Kidney (tissue), 14 donors: ENCODE results near the gene PKD2L1. TPM values are rescaled to one million over a fixed set of nuclear protein-coding genes. Genes with fewer than 3 reads are reported as not detected.

Source experiments
- DNase-seq, 5 donors: peaks; one replicate each; pipeline ENCODE4 v3.0.0-alpha.2; 2013 to 2020
- FAIRE-seq: peaks from 2 replicates; lab custom pipeline; 2012; peaks lifted over from hg19 to GRCh38; lab: Jason Lieb, UNC
- H3K27ac ChIP-seq, 2 donors: one replicate each; pipeline ENCODE4 v1.7.0; 2013; ENCODE audit warnings: low read depth in 2 of 2, low read length in 2 of 2, inconsistent platforms in 1 of 2
- H3K27me3 ChIP-seq: one replicate; pipeline ENCODE4 v1.7.1; 2013; ENCODE audit warnings: low read length, inconsistent platforms; ENCODE audit not compliant: control insufficient read depth, insufficient read depth
- H3K36me3 ChIP-seq, 3 donors: one replicate each; pipeline versions ENCODE4 v1.7.0 to v1.7.1; 2013; ENCODE audit warnings: low read length in 3 of 3, control low read depth in 1 of 3, inconsistent platforms in 1 of 3; ENCODE audit not compliant: insufficient read depth in 3 of 3, control insufficient read depth in 2 of 3
- H3K4me1 ChIP-seq, 3 donors: one replicate each; pipeline versions ENCODE4 v1.7.0 to v1.7.1; 2013; ENCODE audit warnings: low read length in 3 of 3, inconsistent platforms in 1 of 3, low read depth in 1 of 3; ENCODE audit not compliant: control insufficient read depth in 2 of 3, insufficient read depth in 2 of 3
- H3K4me3 ChIP-seq, 3 donors: one replicate each; pipeline versions ENCODE4 v1.7.0 to v1.8.1; 2013; ENCODE audit warnings: low read length in 3 of 3, control low read depth in 1 of 3, inconsistent platforms in 1 of 3
- H3K9ac ChIP-seq, 3 donors: one replicate each; pipeline versions ENCODE4 v1.7.0 to v1.7.1; 2013; ENCODE audit warnings: low read length in 3 of 3, control low read depth in 1 of 3, inconsistent platforms in 1 of 3
- H3K9me3 ChIP-seq, 3 donors: one replicate each; pipeline versions ENCODE4 v1.7.0 to v1.7.1; 2013; ENCODE audit warnings: low read length in 3 of 3, control low read depth in 1 of 3, inconsistent platforms in 1 of 3; ENCODE audit not compliant: control insufficient read depth in 2 of 3, insufficient read depth in 1 of 3
- intact Hi-C: fragments of 100-400 bp; cut with DNase I; formaldehyde crosslinking; loops from one replicate; pipeline ENCODE4 v1.11.1; 2022
- polyA plus RNA-seq: library from polyadenylated mRNA; stranded (reverse); fragments of 350-450 nt; fragmentation: Illumina TruSeq; extraction: RNeasy Lipid Tissue Mini Kit (QIAGEN cat#74804); gene quantifications from one replicate; pipeline ENCODE4 v1.2.3, GENCODE V29; 2014; ENCODE audit warnings: low read depth, low replicate concordance; ENCODE audit not compliant: insufficient read depth
- total RNA-seq: library from RNA; stranded (reverse); fragmentation: NEBNext Ultra II Directional; extraction: Animal tissue kit (Norgen Biotek cat#: 25700); gene quantifications from one replicate; pipeline ENCODE4 v1.2.1, GENCODE V29; 2021
- TF ChIP-seq, protein P1 (sequence below): IDR thresholded peaks from 3 replicates; pipeline ENCODE4 v1.5.1; 2012; ENCODE audit warnings: mild to moderate bottlenecking, moderate library complexity, borderline replicate concordance; ENCODE audit not compliant: insufficient read depth; ENCODE audit errors: extremely low read depth
- donor health status: control.
- donor health status: control.
- donor health status: control.
- donor health status: control.
- donor health status: control.
- donor health status: DM: yes; HTN: yes; CAD: no.
- donor health status: Normal renal cell carcinoma (clear cell type).

PKD2L1 gene
- total and polyA plus RNA-seq, 2 donors from 2014 or later = 0.17 TPM; not detected in 1

DNA sequence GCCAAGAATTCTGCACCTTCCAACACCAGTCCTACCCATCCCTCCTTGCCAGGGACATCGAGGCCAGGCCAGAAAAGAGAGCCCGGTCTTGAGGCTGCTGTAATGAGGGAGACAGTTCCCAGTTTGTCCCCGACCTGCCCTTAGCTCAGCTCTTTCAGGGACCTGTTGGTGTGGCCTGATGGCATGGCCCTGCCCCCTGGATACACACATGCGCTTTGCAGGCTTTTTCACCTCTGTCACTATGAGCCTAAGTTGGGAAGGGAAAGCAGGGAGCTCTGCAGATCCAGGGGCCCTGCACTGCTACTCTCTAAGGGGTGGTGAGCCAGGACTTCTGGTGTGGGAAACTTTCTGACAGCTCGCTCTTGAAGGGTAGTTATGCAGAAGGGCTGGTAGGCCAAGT lies 19.1 kb upstream of the PKD2L1 start:
- no peak overlapping the region for H3K9ac ChIP-seq
- H3K27ac ChIP-seq = no peak overlapping the region
- H3K4me1 ChIP-seq = peaks cover 0 to 2% (median 0%) of the 10 kb centered on the region in 3 donors
- no peak overlapping the region for H3K4me3 ChIP-seq
- TF ChIP-seq, protein P1, sequence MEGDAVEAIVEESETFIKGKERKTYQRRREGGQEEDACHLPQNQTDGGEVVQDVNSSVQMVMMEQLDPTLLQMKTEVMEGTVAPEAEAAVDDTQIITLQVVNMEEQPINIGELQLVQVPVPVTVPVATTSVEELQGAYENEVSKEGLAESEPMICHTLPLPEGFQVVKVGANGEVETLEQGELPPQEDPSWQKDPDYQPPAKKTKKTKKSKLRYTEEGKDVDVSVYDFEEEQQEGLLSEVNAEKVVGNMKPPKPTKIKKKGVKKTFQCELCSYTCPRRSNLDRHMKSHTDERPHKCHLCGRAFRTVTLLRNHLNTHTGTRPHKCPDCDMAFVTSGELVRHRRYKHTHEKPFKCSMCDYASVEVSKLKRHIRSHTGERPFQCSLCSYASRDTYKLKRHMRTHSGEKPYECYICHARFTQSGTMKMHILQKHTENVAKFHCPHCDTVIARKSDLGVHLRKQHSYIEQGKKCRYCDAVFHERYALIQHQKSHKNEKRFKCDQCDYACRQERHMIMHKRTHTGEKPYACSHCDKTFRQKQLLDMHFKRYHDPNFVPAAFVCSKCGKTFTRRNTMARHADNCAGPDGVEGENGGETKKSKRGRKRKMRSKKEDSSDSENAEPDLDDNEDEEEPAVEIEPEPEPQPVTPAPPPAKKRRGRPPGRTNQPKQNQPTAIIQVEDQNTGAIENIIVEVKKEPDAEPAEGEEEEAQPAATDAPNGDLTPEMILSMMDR = no peak
- DNase-seq (no peak), FAIRE-seq (no peak)
- H3K36me3 ChIP-seq = peaks cover 0 to 4% (median 2%) of the 10 kb centered on the region in 3 donors
- intact Hi-C loops = no loop called here
- H3K27me3 ChIP-seq = no peaks in the 10 kb centered on the region
- no peaks in the 10 kb centered on the region for H3K9me3 ChIP-seq

GRCh38 chr10:100348389-100348927 lies 18.4 kb upstream of the PKD2L1 start:
- peaks cover 0 to 2% (median 0%) of the 10 kb centered on the region in 3 donors for H3K4me1 ChIP-seq
- TF ChIP-seq, protein P1 = no peak
- no peaks in the 10 kb centered on the region for H3K27me3 ChIP-seq
- H3K9ac ChIP-seq = no peak overlapping the region
- FAIRE-seq (no peak), DNase-seq (no peak)
- H3K36me3 ChIP-seq = no peaks in the 10 kb centered on the region
- peak overlapping the region in 1 of 3 donors; percentile 67 for H3K4me3 ChIP-seq
- intact Hi-C loops = no loop called here
- no peak overlapping the region for H3K27ac ChIP-seq
- H3K9me3 ChIP-seq = no peaks in the 10 kb centered on the region

DNA sequence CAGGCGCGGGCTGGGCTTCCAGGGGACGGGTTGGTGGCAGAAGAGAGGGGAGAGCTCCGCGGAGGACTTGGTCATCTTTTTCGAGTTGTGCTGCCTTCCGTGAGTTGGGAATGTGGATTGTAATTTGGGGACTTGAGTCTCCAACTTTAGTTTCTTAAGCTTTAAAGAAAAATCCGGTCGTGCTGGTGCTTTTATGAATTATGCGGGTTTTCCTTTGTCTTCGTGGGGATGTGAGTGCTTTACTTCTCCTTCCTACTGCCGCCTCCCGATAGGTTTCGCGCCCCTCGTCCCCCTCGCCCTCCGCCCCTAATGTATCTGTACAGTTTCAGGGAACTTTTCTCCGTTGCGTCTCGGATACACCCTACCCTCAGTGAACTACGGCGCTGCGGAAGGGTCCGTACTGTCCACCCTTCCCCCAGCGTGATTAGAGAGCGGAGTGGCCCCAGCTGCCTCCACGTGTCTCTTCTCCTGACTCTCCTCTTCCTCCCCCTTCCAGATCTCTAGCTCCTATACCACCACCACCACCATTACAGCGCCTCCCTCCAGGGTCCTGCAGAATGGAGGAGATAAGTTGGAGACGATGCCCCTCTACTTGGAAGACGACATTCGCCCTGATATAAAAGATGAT lies 17.7 kb upstream of the PKD2L1 start:
- intact Hi-C loops = no loop called here
- H3K4me1 ChIP-seq = peaks cover 0 to 2% (median 0%) of the 10 kb centered on the region in 3 donors

More for the DNA sequence above, 17.7 kb upstream of the PKD2L1 start:
- TF ChIP-seq, protein P1 = no peak
- Histone ChIP-seq H3K4me3 (peak overlapping the region; percentile 55 to 67 (median 62)), H3K9me3 (no peaks in the 10 kb centered on the region), H3K9ac (peak overlapping the region; percentile 38 to 51 (median 41)), H3K27ac (no peak overlapping the region), H3K36me3 (no peaks in the 10 kb centered on the region), H3K27me3 (no peaks in the 10 kb centered on the region)
- no peak for FAIRE-seq
- peak in 3 of 5 donors; percentile 25 to 67 (median 43) for DNase-seq
